Thoracic aorta (tissue), 2 donors: ENCODE measurements around the gene MSI2. TPM values are rescaled to one million over a fixed set of nuclear protein-coding genes. Genes with fewer than 3 reads are reported as not detected.

Experiments
- ATAC-seq: fragments of 150-250 bp; one replicate; pipeline ENCODE4 v1.8.0; 2017; ENCODE audit warnings: low read depth; ENCODE audit not compliant: insufficient number of reproducible peaks, low FRiP score
- DNase-seq: peaks from one replicate; pipeline ENCODE4 v3.0.0-alpha.2; 2020; ENCODE audit warnings: low spot score
- H3K27ac ChIP-seq, 2 donors: fragments of 200-600 bp; sonication (generic); 1 replicate in 1 of 2; 2 replicates in 1 of 2; pipeline ENCODE4 v1.5.1; 2016; ENCODE audit warnings: mild to moderate bottlenecking in 2 of 2, moderate library complexity in 2 of 2
- H3K27me3 ChIP-seq: fragments of 200-600 bp; sonication (generic); replicated peaks from 2 replicates; pipeline ENCODE4 v1.6.0; 2016; ENCODE audit warnings: mild to moderate bottlenecking; ENCODE audit not compliant: insufficient read depth
- H3K36me3 ChIP-seq: fragments of 200-600 bp; sonication (generic); one replicate; pipeline ENCODE4 v1.5.1; 2016
- H3K4me1 ChIP-seq, 2 donors: fragments of 200-600 bp; sonication (generic); 1 replicate in 1 of 2; 2 replicates in 1 of 2; pipeline versions ENCODE4 v1.5.1 to v1.6.0; 2016; ENCODE audit warnings: low read depth in 2 of 2, mild to moderate bottlenecking in 1 of 2; ENCODE audit not compliant: control insufficient read depth in 1 of 2
- H3K4me3 ChIP-seq: fragments of 200-600 bp; sonication (generic); 2 replicates; pipeline ENCODE4 v1.5.1; 2016; ENCODE audit warnings: mild to moderate bottlenecking
- H3K9me3 ChIP-seq: fragments of 200-600 bp; sonication (generic); 2 replicates; pipeline ENCODE4 v1.5.1; 2016
- total RNA-seq, 2 donors: library from RNA; depleted of rRNA; stranded (reverse); fragments of >200 nt; gene quantifications; one replicate each; pipeline versions ENCODE4 v1.1.0 to v1.2.3, GENCODE V29; 2016
- TF ChIP-seq, protein P1 (sequence below): fragments of 200-600 bp; sonication (generic); IDR thresholded peaks from one replicate; pipeline ENCODE4 v1.5.1; 2019; ENCODE audit warnings: antibody characterized with exemption

Gene MSI2
- total RNA-seq, 2 donors from 2014 or later = 32.1 to 46.2 TPM

DNA sequence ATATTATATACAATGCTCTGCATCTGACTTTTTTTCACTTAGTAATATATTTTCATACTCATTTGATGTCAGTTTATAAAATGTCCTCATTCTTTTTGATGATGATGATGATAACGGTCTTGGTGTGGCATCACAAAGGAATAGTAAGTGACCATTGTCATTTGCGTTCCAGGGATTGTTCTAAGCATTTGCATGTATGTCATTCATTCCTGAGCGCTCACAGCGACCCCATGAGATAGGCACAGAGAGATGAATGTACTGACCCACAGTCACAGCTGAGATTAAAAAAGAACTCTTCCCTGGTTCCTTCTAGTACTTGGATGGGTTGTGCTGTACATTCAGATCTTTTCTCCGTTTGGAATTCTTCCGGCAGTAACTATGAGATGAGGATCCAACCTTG lies 21.2 kb upstream of the MSI2 start:
- no peak for ATAC-seq
- TF ChIP-seq, protein P1, sequence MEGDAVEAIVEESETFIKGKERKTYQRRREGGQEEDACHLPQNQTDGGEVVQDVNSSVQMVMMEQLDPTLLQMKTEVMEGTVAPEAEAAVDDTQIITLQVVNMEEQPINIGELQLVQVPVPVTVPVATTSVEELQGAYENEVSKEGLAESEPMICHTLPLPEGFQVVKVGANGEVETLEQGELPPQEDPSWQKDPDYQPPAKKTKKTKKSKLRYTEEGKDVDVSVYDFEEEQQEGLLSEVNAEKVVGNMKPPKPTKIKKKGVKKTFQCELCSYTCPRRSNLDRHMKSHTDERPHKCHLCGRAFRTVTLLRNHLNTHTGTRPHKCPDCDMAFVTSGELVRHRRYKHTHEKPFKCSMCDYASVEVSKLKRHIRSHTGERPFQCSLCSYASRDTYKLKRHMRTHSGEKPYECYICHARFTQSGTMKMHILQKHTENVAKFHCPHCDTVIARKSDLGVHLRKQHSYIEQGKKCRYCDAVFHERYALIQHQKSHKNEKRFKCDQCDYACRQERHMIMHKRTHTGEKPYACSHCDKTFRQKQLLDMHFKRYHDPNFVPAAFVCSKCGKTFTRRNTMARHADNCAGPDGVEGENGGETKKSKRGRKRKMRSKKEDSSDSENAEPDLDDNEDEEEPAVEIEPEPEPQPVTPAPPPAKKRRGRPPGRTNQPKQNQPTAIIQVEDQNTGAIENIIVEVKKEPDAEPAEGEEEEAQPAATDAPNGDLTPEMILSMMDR = no peak

GRCh38 chr17:57236686-57237299 lies 19.5 kb upstream of the MSI2 start:
- Histone ChIP-seq H3K36me3 (no peaks in the 10 kb centered on the region), H3K4me1 (peaks cover 0 to under 1% of the 10 kb centered on the region in 2 donors), H3K27ac (no peak overlapping the region), H3K27me3 (no peaks in the 10 kb centered on the region), H3K4me3 (no peak overlapping the region), H3K9me3 (no peaks in the 10 kb centered on the region)
- TF ChIP-seq, protein P1 = no peak
- DNase-seq = no peak
- no peak for ATAC-seq

More for the DNA sequence above, 21.2 kb upstream of the MSI2 start:
- H3K9me3 ChIP-seq = no peaks in the 10 kb centered on the region
- no peaks in the 10 kb centered on the region for H3K36me3 ChIP-seq
- H3K27me3 ChIP-seq = no peaks in the 10 kb centered on the region
- no peak overlapping the region for H3K27ac ChIP-seq
- H3K4me3 ChIP-seq = no peak overlapping the region
- no peak for DNase-seq
- no peaks in the 10 kb centered on the region for H3K4me1 ChIP-seq

DNA sequence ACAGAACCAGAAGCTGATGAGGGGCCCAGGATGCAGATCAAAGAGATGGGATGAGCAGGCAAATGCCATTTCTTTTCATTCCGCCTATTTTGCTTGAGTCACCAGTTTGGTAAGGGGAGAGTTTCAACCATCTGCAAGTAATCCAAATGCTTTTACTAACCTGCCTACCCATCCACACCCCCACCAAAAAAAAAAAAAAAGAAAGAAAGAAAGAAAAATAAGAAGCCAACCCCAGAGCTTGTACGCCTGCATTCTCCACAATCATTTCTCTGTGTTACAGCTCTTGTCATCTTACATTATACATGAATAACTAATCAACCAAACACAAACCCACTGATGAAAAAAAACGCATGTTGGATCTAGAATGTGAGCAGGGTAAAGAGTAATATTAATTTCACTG lies 15.7 kb upstream of the MSI2 start:
- no peaks in the 10 kb centered on the region for H3K27me3 ChIP-seq
- H3K27ac ChIP-seq = no peak overlapping the region
- H3K4me1 ChIP-seq = peaks cover 3 to 13% of the 10 kb centered on the region in 2 donors
- ATAC-seq (no peak), DNase-seq (no peak)
- no peaks in the 10 kb centered on the region for H3K9me3 ChIP-seq
- no peak overlapping the region for H3K4me3 ChIP-seq
- H3K36me3 ChIP-seq = no peaks in the 10 kb centered on the region
- TF ChIP-seq, protein P1 = no peak

- H3K9me3 ChIP-seq = no peaks in the 10 kb centered on the region
- ATAC-seq (no peak), DNase-seq (no peak)
- peaks cover 3 to 13% of the 10 kb centered on the region in 2 donors for H3K4me1 ChIP-seq
- H3K36me3 ChIP-seq = no peaks in the 10 kb centered on the region
- TF ChIP-seq, protein P1 = no peak
- H3K4me3 ChIP-seq = no peak overlapping the region
- H3K27ac ChIP-seq = no peak overlapping the region
- H3K27me3 ChIP-seq = no peaks in the 10 kb centered on the region
These were observed 14.2 kb upstream of the MSI2 start for GRCh38 chr17:57242148-57242547.

GRCh38 chr17:57243171-57243622 lies 13.1 kb upstream of the MSI2 start:
- no peaks in the 10 kb centered on the region for H3K36me3 ChIP-seq
- no peak overlapping the region for H3K27ac ChIP-seq
- TF ChIP-seq, protein P1 = peak; percentile 91
- H3K4me3 ChIP-seq = no peak overlapping the region
- H3K4me1 ChIP-seq = peaks cover 3 to 13% of the 10 kb centered on the region in 2 donors
- no peaks in the 10 kb centered on the region for H3K27me3 ChIP-seq
- DNase-seq = no peak
- ATAC-seq = no peak
- H3K9me3 ChIP-seq = no peaks in the 10 kb centered on the region
